B cell (primary cell): ENCODE measurements around the gene NT5C. TPM values are rescaled to one million over a fixed set of nuclear protein-coding genes. Genes with fewer than 3 reads are reported as not detected.
A peak's percentile ranks its signal among the peaks of the same experiment; 100 is the strongest.

Experiments used
- ATAC-seq: fragments of 200-7000 bp; cut with Tn5 transposase; one replicate; pipeline ENCODE4 v1.10.0; 2021; ENCODE audit warnings: low read depth, mild to moderate bottlenecking, moderate number of reproducible peaks, moderate library complexity
- CTCF ChIA-PET: fragments of 350-600 bp; sonication (Branson Sonifier 250); formaldehyde crosslinking; loops from one replicate; lab custom pipeline; 2021; ENCODE audit warnings: antibody characterized with exemption, inconsistent platforms; lab: Charles Lee
- POLR2A ChIA-PET: fragments of 350-600 bp; sonication (Branson Sonifier 250); formaldehyde crosslinking; loops from one replicate; lab custom pipeline; 2021; ENCODE audit warnings: antibody characterized with exemption; lab: Charles Lee
- DNase-seq: peaks from one replicate; pipeline ENCODE4 v3.0.0; 2013
- H2AFZ ChIP-seq: 2 replicates; pipeline ENCODE4 v1.6.1; 2012; ENCODE audit warnings: mild to moderate bottlenecking, low read depth, low read length; ENCODE audit not compliant: insufficient read depth, poor library complexity, severe bottlenecking
- H3K27ac ChIP-seq, 2 donors: 1 replicate in 1 of 2; 2 replicates in 1 of 2; pipeline ENCODE4 v1.5.1; 2012 to 2013; ENCODE audit warnings: low read length in 2 of 2, mild to moderate bottlenecking in 2 of 2, moderate library complexity in 1 of 2
- H3K27me3 ChIP-seq, 4 experiments: fragments of 200-600 bp in 1 of 4; sonication (generic) in 1 of 4; replicated peaks in 1 of 4; 1 replicate in 2 of 4; 2 replicates in 2 of 4; pipeline versions ENCODE4 v1.6.1 to v1.7.0; 2013 to 2016; ENCODE audit warnings: low read length in 3 of 4, mild to moderate bottlenecking in 2 of 4, mixed read lengths in 1 of 4, moderate library complexity in 1 of 4; ENCODE audit not compliant: insufficient read depth in 4 of 4, control insufficient read depth in 3 of 4; ENCODE audit errors: control extremely low read depth in 1 of 4
- H3K36me3 ChIP-seq, 2 experiments: replicated peaks in 1 of 2; 1 replicate in 1 of 2; 2 replicates in 1 of 2; pipeline versions ENCODE4 v1.6.1 to v1.7.1; 2013; ENCODE audit warnings: low read length in 1 of 2; ENCODE audit not compliant: insufficient read depth in 2 of 2, control insufficient read depth in 1 of 2; ENCODE audit errors: control extremely low read depth in 1 of 2, extremely low read depth in 1 of 2
- H3K4me1 ChIP-seq, 2 donors: fragments of 200-600 bp in 1 of 2; sonication (generic) in 1 of 2; 1 replicate in 1 of 2; 2 replicates in 1 of 2; pipeline versions ENCODE4 v1.5.1 to v1.6.1; 2013 to 2017; ENCODE audit warnings: low read length in 2 of 2; ENCODE audit not compliant: control insufficient read depth in 2 of 2, insufficient read depth in 2 of 2
- H3K4me2 ChIP-seq: replicated peaks from 2 replicates; pipeline ENCODE3; 2012; ENCODE audit warnings: mild to moderate bottlenecking, low read depth, low read length; ENCODE audit not compliant: poor library complexity, severe bottlenecking
- H3K4me3 ChIP-seq, 5 experiments: fragments of 200-600 bp in 1 of 5; sonication (generic) in 1 of 5; 1 replicate in 3 of 5; 2 replicates in 2 of 5; pipeline versions ENCODE4 v1.5.1 to v1.7.0; 2011 to 2016; ENCODE audit warnings: low read length in 4 of 5, mild to moderate bottlenecking in 4 of 5, low read depth in 2 of 5, control low read depth in 1 of 5, moderate library complexity in 1 of 5; ENCODE audit not compliant: insufficient read depth in 1 of 5; ENCODE audit errors: control extremely low read depth in 1 of 5, extremely low read depth in 1 of 5
- H3K79me2 ChIP-seq: fragments of 200-600 bp; sonication (generic); one replicate; pipeline ENCODE4 v1.6.0; 2016; ENCODE audit warnings: low read length; ENCODE audit not compliant: control insufficient read depth, insufficient read depth
- H3K9ac ChIP-seq: fragments of 200-600 bp; sonication (generic); 2 replicates; pipeline ENCODE4 v1.6.1; 2017; ENCODE audit warnings: mild to moderate bottlenecking, low read length, moderate library complexity
- H3K9me3 ChIP-seq, 3 donors: one replicate each; pipeline versions ENCODE4 v1.6.1 to v1.7.1; 2013; ENCODE audit warnings: low read length in 2 of 3; ENCODE audit not compliant: control insufficient read depth in 2 of 3, insufficient read depth in 1 of 3; ENCODE audit errors: control extremely low read depth in 1 of 3
- H4K20me1 ChIP-seq: 2 replicates; pipeline ENCODE4 v1.6.0; 2012; ENCODE audit warnings: mild to moderate bottlenecking, low read length; ENCODE audit not compliant: insufficient read depth, control insufficient read depth, poor library complexity, severe bottlenecking
- H3K27ac Mint-ChIP-seq: one replicate; pipeline ENCODE4 v1.8.0; 2021; ENCODE audit warnings: mixed read lengths
- H3K27me3 Mint-ChIP-seq: one replicate; pipeline ENCODE4 v1.8.0; 2021; ENCODE audit warnings: mixed read lengths
- H3K4me1 Mint-ChIP-seq: one replicate; pipeline ENCODE4 v1.8.0; 2021; ENCODE audit warnings: mixed read lengths
- H3K4me3 Mint-ChIP-seq: one replicate; pipeline ENCODE4 v1.8.0; 2021; ENCODE audit warnings: mixed read lengths
- H3K9me3 Mint-ChIP-seq: one replicate; pipeline ENCODE4 v1.8.0; 2022; ENCODE audit warnings: mixed read lengths; ENCODE audit not compliant: insufficient read depth
- EZH2 ChIP-seq: IDR thresholded peaks from 2 replicates; pipeline ENCODE4 v1.6.1; 2012; ENCODE audit warnings: borderline replicate concordance, low read depth, mild to moderate bottlenecking, moderate library complexity, low read length; ENCODE audit not compliant: insufficient read depth, poor library complexity, severe bottlenecking
- WGBS: methylation state at CpG from one replicate; pipeline ENCODE4 v1.1.5; 2013; ENCODE audit warnings: missing lambda C conversion rate; ENCODE audit not compliant: insufficient coverage; 5-methylcytosine and 5-hydroxymethylcytosine counted together
- intact Hi-C: fragments of 100-400 bp; cut with micrococcal nuclease; formaldehyde crosslinking; loops from one replicate; pipeline ENCODE4 v1.10.0; 2022
- polyA plus RNA-seq: library from polyadenylated mRNA; depleted of rRNA; stranded (reverse); fragments of >200 nt; gene quantifications from 2 replicates; pipeline ENCODE4 v1.2.3, GENCODE V29; 2012
- total RNA-seq, 2 donors: library from RNA; stranded (reverse); fragments of 120-200 nt in 1 of 2; gene quantifications; 1 replicate in 1 of 2; 2 replicates in 1 of 2; pipeline versions ENCODE4 v1.2.3 to v1.2.4, GENCODE V29; 2013 to 2022
- TF ChIP-seq, protein P1 (sequence below): fragments of 200-600 bp; IDR thresholded peaks from one replicate; pipeline ENCODE4 v1.8.0; 2022; ENCODE audit warnings: antibody characterized with exemption, mild to moderate bottlenecking

The NT5C gene
- total and polyA plus RNA-seq, 2 donors (not counting 1 experiment from before 2014, with no cell fraction given) = 98.9 to 184 TPM

GRCh38 chr17:75113798-75114551 lies 17.6 kb downstream of the NT5C start:
- H2AFZ ChIP-seq = peak overlapping the region; percentile 86
- H3K4me3 ChIP-seq = peak overlapping the region; percentile 51 to 81 (median 60)
- ATAC-seq = peak; percentile 55
- H3K36me3 ChIP-seq = no peaks in the 10 kb centered on the region
- peak overlapping the region; percentile 82 for H3K4me2 ChIP-seq
- CTCF ChIA-PET = interaction anchor here (0.5 to 11.4 kb wide), 73 partner anchors 10 to 453 kb away, joined by 3 to 373 read pairs (median 4); partner anchors contain the start of genes HID1, JPT1, MIF4GD and MRPS7
- POLR2A ChIA-PET = interaction anchor here (0.6 to 5.4 kb wide), 12 partner anchors 9 to 176 kb away, joined by 3 to 49 read pairs (median 4); partner anchors contain the start of genes JPT1, MIF4GD, MRPL58 and NT5C
- peak overlapping the region; percentile 49 to 72 for H3K27ac ChIP-seq
- Mint-ChIP-seq H3K4me3 (peak overlapping the region; percentile 93), H3K27ac (peak overlapping the region; percentile 94), H3K27me3 (no peaks in the 10 kb centered on the region), H3K9me3 (no peaks in the 10 kb centered on the region), H3K4me1 (peaks cover 63% of the 10 kb centered on the region)
- H4K20me1 ChIP-seq = peaks cover 6% of the 10 kb centered on the region
- H3K27me3 ChIP-seq = no peaks in the 10 kb centered on the region
- peaks cover 55 to 67% of the 10 kb centered on the region in 2 donors for H3K4me1 ChIP-seq
- H3K9me3 ChIP-seq = no peaks in the 10 kb centered on the region
- H3K9ac ChIP-seq = peak overlapping the region; percentile 71
- intact Hi-C loops = loop anchor here (1.0 kb wide), 7 partner anchors 17 to 298 kb away; partner anchors contain the start of genes JPT1 and NT5C
- DNase-seq = peak; percentile 94
- peaks cover 37% of the 10 kb centered on the region for H3K79me2 ChIP-seq
- WGBS = 3% methylated on average over 21 of the region's 22 CpGs
- TF ChIP-seq, protein P1, sequence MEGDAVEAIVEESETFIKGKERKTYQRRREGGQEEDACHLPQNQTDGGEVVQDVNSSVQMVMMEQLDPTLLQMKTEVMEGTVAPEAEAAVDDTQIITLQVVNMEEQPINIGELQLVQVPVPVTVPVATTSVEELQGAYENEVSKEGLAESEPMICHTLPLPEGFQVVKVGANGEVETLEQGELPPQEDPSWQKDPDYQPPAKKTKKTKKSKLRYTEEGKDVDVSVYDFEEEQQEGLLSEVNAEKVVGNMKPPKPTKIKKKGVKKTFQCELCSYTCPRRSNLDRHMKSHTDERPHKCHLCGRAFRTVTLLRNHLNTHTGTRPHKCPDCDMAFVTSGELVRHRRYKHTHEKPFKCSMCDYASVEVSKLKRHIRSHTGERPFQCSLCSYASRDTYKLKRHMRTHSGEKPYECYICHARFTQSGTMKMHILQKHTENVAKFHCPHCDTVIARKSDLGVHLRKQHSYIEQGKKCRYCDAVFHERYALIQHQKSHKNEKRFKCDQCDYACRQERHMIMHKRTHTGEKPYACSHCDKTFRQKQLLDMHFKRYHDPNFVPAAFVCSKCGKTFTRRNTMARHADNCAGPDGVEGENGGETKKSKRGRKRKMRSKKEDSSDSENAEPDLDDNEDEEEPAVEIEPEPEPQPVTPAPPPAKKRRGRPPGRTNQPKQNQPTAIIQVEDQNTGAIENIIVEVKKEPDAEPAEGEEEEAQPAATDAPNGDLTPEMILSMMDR = peak; percentile 88
- TF ChIP-seq EZH2 = no peak
